NCI-H1694 treated with DMSO at 0.1 percent for 48 hours (cell line): ENCODE measurements around the gene HMX3.
"Not testable (repeated sequence)": the region's sequence is repeated elsewhere in the genome, so short reads cannot be mapped to it uniquely, and the experiment has no call there.

ENCODE experiments used
- DNase-seq: peaks from one replicate; lab custom pipeline; 2025; lab: John Stamatoyannopoulos, UW

The HMX3 gene

DNA sequence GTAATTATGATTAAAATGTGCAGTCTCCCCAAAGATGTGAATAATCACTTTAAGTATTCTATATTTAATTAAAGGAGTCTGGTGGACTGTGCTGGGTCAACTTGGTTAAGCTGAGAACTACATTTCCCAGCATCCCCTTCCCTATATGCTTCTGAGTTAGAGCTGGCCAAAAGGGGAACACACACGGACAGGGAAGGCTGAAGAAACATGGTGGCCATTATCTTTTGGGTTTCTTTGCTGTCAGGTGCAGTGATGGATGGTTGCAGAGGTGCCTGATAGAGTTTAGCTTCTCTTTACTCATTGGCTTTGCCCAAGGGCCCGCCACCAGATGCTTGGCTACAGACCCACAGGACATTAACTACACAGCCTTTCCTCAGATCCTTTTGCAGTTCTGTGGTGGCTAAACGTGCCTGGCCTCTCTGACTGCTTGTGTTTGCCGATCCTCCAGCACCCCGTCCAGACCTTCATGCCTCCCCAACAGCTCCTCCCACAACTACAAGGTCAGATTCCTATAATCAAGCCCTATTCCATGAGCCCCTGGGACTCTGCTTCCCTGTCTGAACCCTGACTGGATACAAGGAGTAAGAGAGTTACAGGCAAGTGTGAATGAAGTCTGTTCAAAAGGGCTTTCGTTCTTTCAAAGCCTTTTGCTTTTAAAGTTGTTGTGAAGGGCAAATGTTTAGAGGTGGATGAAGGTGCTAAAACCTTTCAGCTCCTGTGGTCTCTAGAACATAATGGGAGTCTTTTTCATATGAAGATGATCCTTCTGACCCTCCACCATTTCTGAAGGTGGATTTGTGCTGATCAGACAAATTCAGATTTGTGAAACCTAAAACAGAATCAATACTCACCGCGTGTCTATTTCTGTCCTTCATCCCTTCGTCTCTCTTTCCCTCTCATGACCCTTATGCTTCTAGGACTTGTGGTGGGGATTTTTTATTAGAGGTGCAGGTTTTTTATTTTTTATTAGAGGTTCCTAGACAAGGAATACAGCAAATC lies 39.9 kb downstream of the HMX3 start:
- no peak for DNase-seq

DNA sequence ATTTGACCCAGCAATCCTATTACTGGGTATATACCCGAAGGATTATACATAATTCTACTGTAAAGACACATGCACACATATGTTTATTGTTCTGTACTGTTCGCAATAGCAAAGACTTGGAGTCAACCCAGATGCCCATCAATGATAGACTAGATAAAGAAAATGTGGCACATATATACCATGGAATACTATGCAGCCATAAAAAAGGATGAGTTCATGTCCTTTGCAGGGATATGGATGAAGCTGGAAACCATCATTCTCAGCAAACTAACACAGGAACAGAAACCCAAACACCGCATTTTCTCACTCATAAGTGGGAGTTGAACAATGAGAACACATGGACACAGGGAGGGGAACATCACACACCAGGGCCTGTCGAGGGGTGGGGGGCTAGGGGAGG lies 42.6 kb downstream of the HMX3 start:
- not testable (repeated sequence) for DNase-seq

- no peak for DNase-seq
These were observed 44.6 kb downstream of the HMX3 start for GRCh38 chr10:123180101-123181090.

DNA sequence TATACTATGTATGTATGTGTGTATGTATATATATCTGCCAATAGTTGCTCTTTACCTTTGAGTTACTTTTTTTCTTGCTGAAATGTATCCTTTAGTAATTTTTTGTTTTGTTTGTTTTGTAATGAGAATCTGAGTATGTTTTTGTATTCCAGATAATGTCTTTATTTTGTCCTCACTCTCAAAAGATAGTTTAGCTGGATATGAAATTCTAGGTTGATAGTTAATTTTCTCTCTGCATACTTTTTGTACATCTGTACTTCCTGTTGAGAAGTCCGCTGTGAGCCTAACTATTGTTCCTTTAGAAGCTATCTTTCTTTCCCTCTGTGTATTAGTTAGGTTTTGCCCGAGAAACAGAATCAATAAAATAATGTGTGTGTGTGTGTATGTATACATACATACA lies 48.0 kb downstream of the HMX3 start:
- DNase-seq, result no peak

DNA sequence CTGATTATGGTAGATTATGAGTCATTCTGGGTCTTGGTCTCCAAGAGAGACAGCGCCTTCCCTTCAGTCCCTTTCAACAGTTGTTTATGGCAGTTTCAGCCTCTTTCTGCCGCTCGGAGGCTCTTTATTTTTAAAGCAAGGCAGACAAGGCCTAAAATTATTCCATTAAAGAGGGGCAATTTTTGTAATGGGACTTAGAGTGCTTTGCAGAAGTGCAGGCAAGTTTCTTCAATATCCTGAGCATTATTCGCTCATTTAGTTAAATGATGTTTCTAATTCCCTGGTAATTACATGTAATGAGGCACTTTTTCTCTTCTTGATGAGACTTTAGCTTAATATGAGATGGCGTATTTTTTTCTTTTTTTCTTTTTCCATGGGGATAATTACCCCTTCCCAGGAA lies 52.0 kb downstream of the HMX3 start:
- DNase-seq, result no peak
